HL-60 (cell line): ENCODE results near the gene MPC1.

Experiments used
- DNase-seq, 2 experiments: peaks; one replicate each; pipeline ENCODE4 v3.0.0-alpha.2; 2010 to 2020; ENCODE audit warnings: low read depth in 1 of 2, low spot score in 1 of 2
- H3K27ac ChIP-seq: fragments of 250-450 bp; sonication (Bioruptor Pico); replicated peaks from 2 replicates; pipeline ENCODE4 v1.5.1; 2020; ENCODE audit warnings: mild to moderate bottlenecking, moderate library complexity
- H3K27me3 ChIP-seq: fragments of 250-450 bp; sonication (Bioruptor Pico); 2 replicates; pipeline ENCODE4 v1.5.1; 2021; ENCODE audit warnings: mild to moderate bottlenecking, moderate library complexity; ENCODE audit not compliant: insufficient read depth, poor library complexity, severe bottlenecking
- H3K4me3 ChIP-seq: replicated peaks from 2 replicates; pipeline ENCODE4 v1.5.1; 2011; ENCODE audit warnings: mild to moderate bottlenecking, control low read depth, low read length; ENCODE audit not compliant: insufficient read depth
- CTCF ChIP-seq: IDR thresholded peaks from one replicate; pipeline ENCODE4 v1.5.1; 2011; ENCODE audit warnings: low read length, control low read depth, inconsistent platforms; ENCODE audit not compliant: insufficient read depth
- GABPA ChIP-seq: IDR thresholded peaks from 2 replicates; pipeline ENCODE4 v1.6.1; 2012; ENCODE audit warnings: low read depth
- POLR2AphosphoS5 ChIP-seq: IDR thresholded peaks from 2 replicates; pipeline ENCODE4 v1.6.1; 2012; ENCODE audit warnings: low read depth
- SPI1 ChIP-seq: IDR thresholded peaks from 2 replicates; pipeline ENCODE4 v1.6.1; 2012; ENCODE audit warnings: low read depth, mild to moderate bottlenecking, borderline replicate concordance
- TF ChIP-seq, protein P1 (sequence below): IDR thresholded peaks from 2 replicates; pipeline ENCODE4 v1.6.1; 2012; ENCODE audit warnings: low read depth; ENCODE audit not compliant: insufficient replicate concordance

The MPC1 gene

GRCh38 chr6:166318227-166318626, 64.5 kb downstream of the MPC1 start:
- H3K27ac ChIP-seq = no peak overlapping the region
- TF ChIP-seq GABPA (no peak), CTCF (no peak), SPI1 (no peak), POLR2AphosphoS5 (no peak)
- TF ChIP-seq, protein P1, sequence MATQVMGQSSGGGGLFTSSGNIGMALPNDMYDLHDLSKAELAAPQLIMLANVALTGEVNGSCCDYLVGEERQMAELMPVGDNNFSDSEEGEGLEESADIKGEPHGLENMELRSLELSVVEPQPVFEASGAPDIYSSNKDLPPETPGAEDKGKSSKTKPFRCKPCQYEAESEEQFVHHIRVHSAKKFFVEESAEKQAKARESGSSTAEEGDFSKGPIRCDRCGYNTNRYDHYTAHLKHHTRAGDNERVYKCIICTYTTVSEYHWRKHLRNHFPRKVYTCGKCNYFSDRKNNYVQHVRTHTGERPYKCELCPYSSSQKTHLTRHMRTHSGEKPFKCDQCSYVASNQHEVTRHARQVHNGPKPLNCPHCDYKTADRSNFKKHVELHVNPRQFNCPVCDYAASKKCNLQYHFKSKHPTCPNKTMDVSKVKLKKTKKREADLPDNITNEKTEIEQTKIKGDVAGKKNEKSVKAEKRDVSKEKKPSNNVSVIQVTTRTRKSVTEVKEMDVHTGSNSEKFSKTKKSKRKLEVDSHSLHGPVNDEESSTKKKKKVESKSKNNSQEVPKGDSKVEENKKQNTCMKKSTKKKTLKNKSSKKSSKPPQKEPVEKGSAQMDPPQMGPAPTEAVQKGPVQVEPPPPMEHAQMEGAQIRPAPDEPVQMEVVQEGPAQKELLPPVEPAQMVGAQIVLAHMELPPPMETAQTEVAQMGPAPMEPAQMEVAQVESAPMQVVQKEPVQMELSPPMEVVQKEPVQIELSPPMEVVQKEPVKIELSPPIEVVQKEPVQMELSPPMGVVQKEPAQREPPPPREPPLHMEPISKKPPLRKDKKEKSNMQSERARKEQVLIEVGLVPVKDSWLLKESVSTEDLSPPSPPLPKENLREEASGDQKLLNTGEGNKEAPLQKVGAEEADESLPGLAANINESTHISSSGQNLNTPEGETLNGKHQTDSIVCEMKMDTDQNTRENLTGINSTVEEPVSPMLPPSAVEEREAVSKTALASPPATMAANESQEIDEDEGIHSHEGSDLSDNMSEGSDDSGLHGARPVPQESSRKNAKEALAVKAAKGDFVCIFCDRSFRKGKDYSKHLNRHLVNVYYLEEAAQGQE = no peak
- H3K4me3 ChIP-seq = no peak overlapping the region
- H3K27me3 ChIP-seq = no peaks in the 10 kb centered on the region
- DNase-seq = no peak

DNA sequence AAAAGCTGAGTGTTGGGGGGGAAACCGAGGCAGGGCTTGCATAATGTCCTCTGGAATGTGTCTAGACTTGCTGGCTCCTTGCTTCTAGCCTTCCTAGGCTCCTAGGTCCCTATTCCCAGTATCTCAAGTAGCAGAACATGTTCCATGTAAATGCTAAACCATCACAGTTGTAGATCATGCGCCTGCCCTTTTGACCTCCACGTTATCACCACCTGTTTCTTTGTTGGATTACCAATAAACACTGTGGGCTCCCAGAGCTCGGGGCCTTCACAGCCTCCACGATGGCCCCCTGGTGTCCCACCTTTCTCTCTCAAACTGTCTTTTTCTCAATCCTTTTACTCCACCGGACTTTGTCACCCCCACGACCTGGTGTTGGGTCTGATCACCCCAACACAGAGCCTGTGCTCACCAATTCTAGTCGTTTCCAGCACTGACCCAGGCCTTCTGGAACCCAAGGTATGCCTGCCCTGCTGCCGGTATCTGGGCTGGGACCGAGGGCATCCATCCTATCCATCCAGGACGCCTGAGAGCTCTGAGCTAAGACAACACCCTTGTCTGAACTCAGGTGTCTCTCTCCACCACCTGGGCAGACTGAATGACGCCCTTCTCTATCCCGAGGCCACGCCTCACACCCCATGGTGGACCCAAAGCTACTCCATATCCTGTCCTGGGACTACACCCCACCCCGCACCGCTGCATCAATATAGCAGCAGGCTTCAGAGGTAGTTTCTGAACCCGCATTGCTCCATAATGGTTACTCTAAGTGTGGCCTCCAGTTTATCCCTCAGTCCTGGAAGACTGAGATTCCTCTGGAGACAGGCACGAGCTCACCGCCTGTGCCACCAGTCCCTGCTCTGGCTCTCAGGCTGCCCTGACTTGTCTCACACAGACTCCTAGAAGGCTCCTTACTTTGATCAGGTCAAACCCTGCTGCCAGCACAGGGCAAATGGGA, 65.2 kb downstream of the MPC1 start:
- Histone ChIP-seq H3K27me3 (no peaks in the 10 kb centered on the region), H3K4me3 (no peak overlapping the region), H3K27ac (no peak overlapping the region)
- TF ChIP-seq CTCF (no peak), SPI1 (no peak), GABPA (no peak), POLR2AphosphoS5 (no peak)
- TF ChIP-seq, protein P1 = no peak
- DNase-seq = no peak

- Histone ChIP-seq H3K27ac (no peak overlapping the region), H3K27me3 (no peaks in the 10 kb centered on the region), H3K4me3 (no peak overlapping the region)
- DNase-seq = no peak
- TF ChIP-seq CTCF (no peak), POLR2AphosphoS5 (no peak), GABPA (no peak), SPI1 (no peak)
- TF ChIP-seq, protein P1 = no peak
Observed at GRCh38 chr6:166315436-166315835, 67.3 kb downstream of the MPC1 start.
